ENCODE results near the gene JPH2. TPM values are rescaled to one million over a fixed set of nuclear protein-coding genes. Genes with fewer than 3 reads are reported as not detected.

Gene JPH2
- total RNA-seq, 2 donors from 2014 or later = 0.29 to 0.46 TPM

DNA sequence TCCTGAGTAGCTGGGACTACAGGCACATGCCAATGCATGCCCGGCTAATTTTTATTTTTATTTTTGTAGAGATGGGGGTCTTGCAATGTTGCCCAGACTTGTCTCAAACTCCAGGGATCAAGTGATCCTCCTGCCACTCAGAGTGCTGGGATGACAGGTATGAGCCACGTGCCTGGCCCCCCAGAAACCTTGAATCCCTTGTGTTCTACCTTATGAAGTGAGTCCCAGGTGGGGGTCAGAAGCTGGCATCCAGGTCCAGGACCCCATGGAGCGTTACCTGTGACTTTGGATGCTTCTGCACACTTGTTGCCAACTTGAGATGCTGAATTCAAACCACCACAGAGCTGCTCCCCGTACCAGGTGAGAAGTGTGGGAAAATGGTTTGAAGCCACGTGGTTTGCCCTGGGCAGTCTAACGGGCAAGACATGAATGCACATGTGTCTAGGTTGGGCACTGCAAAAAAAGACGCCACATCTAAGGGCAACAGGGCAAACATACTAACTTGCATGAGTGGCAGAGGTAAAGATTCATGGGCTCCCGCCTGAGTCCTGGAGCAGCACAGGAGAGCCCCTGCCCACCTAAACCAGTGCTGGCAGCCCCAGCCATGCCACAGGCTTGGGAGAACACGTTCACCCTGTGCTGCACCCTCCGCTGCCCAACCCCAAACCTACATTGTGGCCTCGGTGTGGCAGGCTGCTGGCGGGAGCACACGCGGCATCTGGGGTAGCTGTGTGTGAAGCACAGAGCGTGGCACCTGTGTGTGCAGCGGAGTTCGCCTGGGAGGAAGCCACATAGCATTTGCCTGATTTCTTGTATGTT, 101.2 kb downstream of the JPH2 start:
- Mint-ChIP-seq H3K27me3 (ENCODE audit: low read depth) (no peaks in the 10 kb centered on the region), H3K4me1 (ENCODE audit: low read depth) (peaks cover 7% of the 10 kb centered on the region), H3K4me3 (no peak overlapping the region), H3K36me3 (ENCODE audit: insufficient read depth in 2 of 2) (no peaks in the 10 kb centered on the region), H3K27ac (no peak overlapping the region), H3K9me3 (no peaks in the 10 kb centered on the region)
- no peak for DNase-seq
- ATAC-seq (replicated peaks in 1 of 2) = no peak

DNA sequence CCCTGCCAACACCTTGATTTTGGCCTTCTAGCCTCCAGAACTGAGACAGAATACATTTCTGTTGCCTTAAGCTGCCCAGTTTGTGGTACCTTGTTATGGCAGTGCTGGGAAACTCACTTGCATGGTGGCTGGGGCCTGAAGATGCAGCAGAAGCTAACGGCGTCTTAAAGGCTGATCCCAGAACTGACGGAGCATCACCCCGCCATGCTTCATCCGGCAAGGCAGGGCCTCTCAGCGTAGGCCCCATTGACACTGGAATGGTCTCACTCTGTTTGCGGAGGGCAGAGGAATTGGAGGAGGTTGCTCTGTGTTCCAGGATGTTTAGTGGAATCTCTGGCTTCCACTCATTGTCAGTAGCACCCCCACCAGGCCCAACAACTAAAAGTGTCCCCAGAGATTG, 102.1 kb downstream of the JPH2 start:
- Mint-ChIP-seq H3K9me3 (no peaks in the 10 kb centered on the region), H3K36me3 (ENCODE audit: insufficient read depth in 2 of 2) (no peaks in the 10 kb centered on the region), H3K27ac (no peak overlapping the region), H3K4me1 (ENCODE audit: low read depth) (peaks cover 16% of the 10 kb centered on the region), H3K4me3 (no peak overlapping the region), H3K27me3 (ENCODE audit: low read depth) (no peaks in the 10 kb centered on the region)
- ATAC-seq (replicated peaks in 1 of 2) = no peak
- no peak for DNase-seq

DNA sequence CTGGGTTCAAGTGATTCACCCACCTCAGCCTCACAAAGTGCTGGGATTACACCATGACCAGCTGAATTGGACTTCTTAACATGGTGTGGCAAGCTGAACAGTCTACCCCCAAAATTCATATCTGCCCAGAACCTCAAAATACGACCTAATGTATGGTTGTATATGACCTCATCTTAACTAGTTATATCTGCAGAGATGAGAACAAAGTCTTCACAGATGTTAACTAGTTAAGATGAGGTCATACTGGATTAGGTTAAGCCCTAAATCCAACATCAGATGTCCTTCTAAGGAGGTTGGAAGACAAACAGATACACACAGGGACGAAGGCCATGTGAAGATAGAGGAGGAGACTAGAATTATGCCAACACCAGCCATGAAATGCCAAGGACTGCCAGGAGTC, 102.5 kb downstream of the JPH2 start:
- H3K4me3 Mint-ChIP-seq = no peak overlapping the region

DNA sequence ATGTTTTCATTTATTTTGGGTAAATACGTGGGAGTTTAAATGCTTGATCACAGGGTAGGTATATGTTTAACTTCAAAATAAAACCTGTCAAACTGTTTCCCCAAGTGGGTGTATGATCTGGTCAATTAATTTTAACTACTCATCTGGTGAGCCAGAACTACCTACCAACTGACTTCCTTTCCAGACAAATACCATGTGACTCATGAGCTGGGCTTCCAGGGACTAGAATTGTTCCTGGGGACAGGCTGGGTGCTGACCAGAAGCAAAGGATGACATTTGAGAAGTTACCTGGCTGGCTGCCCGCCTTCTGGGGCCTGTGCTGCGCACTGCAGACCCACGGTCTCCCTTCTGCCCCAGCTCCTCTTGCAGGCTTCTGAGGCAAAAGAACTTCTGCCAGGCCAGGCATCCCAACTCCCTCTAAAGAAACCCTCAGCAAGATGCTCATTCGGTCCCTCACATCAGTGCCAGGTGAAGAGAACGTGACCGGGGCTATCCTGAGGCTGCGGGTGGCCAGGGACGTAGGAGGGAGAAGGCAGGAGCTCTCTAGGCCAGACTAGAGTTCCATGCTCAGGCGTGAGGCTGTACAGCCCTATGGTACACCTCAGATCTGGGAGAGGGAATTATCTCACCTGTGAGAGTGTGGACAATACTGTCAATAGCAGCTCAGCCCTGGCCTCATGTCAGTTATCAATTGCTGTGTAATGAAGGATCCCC, 103.6 kb downstream of the JPH2 start:
- Mint-ChIP-seq H3K27me3 (ENCODE audit: low read depth) (no peaks in the 10 kb centered on the region), H3K4me3 (no peak overlapping the region), H3K9me3 (no peaks in the 10 kb centered on the region), H3K36me3 (ENCODE audit: insufficient read depth in 2 of 2) (no peaks in the 10 kb centered on the region), H3K4me1 (ENCODE audit: low read depth) (peaks cover 23% of the 10 kb centered on the region), H3K27ac (no peak overlapping the region)
- ATAC-seq (replicated peaks in 1 of 2) = no peak
- no peak for DNase-seq

More for the DNA sequence above, 102.5 kb downstream of the JPH2 start:
- no peaks in the 10 kb centered on the region for H3K9me3 Mint-ChIP-seq
- no peaks in the 10 kb centered on the region for H3K27me3 Mint-ChIP-seq (ENCODE audit: low read depth)
- H3K36me3 Mint-ChIP-seq (ENCODE audit: insufficient read depth in 2 of 2) = no peaks in the 10 kb centered on the region
- ATAC-seq (replicated peaks in 1 of 2) (no peak), DNase-seq (no peak)
- H3K27ac Mint-ChIP-seq = no peak overlapping the region
- H3K4me1 Mint-ChIP-seq (ENCODE audit: low read depth) = peaks cover 16% of the 10 kb centered on the region

DNA sequence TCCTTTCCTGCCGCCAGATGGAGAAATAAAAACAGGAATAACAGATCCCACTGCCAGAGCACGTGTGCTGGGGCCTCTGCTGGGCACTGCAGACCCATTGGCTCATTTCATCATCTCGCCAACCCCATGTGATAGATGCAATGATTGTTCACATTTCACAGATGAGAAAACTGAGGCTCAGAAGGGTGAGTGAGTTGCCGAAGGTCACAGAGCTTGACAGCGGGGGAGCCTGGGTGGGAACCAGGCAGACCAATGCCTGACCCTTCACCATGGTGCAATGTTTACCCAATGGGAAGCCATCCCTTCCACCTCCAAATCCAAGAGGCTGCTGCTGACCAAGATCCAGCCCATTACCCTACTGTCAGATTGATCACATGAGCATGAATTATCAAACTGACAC, 105.1 kb downstream of the JPH2 start:
- no peaks in the 10 kb centered on the region for H3K27me3 Mint-ChIP-seq (ENCODE audit: low read depth)
- peaks cover 28% of the 10 kb centered on the region for H3K4me1 Mint-ChIP-seq (ENCODE audit: low read depth)
- H3K4me3 Mint-ChIP-seq = no peak overlapping the region
- ATAC-seq (replicated peaks in 1 of 2) (no peak), DNase-seq (no peak)
- no peaks in the 10 kb centered on the region for H3K36me3 Mint-ChIP-seq (ENCODE audit: insufficient read depth in 2 of 2)
- H3K27ac Mint-ChIP-seq = no peak overlapping the region
- no peaks in the 10 kb centered on the region for H3K9me3 Mint-ChIP-seq

DNA sequence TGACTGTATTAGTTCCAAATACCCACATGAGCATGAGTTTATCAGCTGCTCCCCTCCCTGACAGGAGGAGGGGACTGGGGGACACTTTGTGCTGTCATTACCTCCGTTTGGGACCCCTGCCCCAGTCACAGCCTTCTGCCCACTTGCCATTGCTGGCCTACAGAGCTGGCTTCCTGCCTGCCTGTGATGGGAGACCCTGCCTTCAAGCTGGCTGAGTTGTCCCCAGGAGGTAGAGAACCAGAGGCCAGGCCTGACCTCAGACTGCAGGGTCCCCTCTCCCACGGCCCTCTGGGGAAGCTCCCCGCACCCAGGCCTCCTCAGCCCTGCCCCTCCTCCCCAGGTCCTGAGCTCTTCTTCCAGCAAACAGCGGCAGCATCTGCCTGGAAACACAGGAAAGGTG, 105.5 kb downstream of the JPH2 start:
- Mint-ChIP-seq H3K27ac (no peak overlapping the region), H3K4me3 (no peak overlapping the region), H3K9me3 (no peaks in the 10 kb centered on the region), H3K27me3 (ENCODE audit: low read depth) (no peaks in the 10 kb centered on the region), H3K4me1 (ENCODE audit: low read depth) (peaks cover 28% of the 10 kb centered on the region), H3K36me3 (ENCODE audit: insufficient read depth in 2 of 2) (no peaks in the 10 kb centered on the region)
- ATAC-seq (replicated peaks in 1 of 2) = no peak
- DNase-seq = no peak

DNA sequence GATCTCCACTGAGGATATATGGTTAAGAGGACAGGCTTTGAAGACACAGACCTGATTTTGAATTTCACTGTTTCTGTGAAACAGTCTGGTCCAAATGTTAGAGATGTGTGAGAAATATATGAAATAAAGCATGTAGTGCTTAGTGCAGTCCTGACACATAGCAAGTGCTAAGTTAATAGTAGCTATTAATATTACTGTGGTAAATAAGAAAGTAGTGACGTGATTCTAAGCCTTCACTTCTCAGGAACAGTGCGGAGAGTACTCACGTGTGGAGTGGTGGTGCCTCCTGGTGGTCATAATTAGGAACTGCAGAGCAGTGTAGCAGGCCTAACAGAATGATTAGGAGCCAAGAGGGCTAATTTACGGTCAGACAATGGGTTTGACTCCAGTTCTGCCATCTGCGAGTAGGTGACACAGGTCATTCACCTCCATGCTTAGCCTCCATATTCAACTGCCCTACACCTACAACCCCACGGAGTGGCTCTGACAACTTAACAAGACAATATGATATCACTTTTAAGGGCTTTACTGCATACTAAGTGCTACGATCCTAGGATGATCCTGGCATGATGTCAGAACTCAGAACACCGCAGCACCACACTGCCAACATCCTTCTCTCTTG, 106.2 kb downstream of the JPH2 start:
- Mint-ChIP-seq H3K9me3 (no peaks in the 10 kb centered on the region), H3K36me3 (ENCODE audit: insufficient read depth in 2 of 2) (no peaks in the 10 kb centered on the region), H3K4me3 (no peak overlapping the region), H3K27me3 (ENCODE audit: low read depth) (no peaks in the 10 kb centered on the region), H3K27ac (peak overlapping the region; percentile 43), H3K4me1 (ENCODE audit: low read depth) (peaks cover 28% of the 10 kb centered on the region)
- ATAC-seq (replicated peaks in 1 of 2) (peak; percentile 88 to 89), DNase-seq (peak; percentile 75 to 78)

DNA sequence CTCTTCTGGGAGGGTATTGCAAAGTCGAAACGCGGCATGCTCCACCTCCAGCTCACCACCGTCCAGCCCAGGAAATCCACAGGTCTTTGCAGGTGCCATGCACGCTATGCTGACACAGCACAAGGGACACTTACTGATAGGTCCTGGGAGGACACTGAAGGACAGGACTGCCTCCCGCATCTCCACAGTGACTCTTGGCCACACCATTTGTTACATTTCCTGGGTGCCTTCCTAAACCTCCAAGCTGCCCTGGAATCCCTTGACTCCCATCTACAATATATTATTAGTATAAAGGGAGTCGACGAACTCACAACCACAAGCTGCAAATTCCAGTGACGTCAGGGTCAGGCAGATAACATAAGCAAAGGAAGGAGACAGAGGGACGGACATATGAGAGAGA, 106.9 kb downstream of the JPH2 start:
- Mint-ChIP-seq H3K27ac (no peak overlapping the region), H3K4me1 (ENCODE audit: low read depth) (peaks cover 35% of the 10 kb centered on the region)

DNA sequence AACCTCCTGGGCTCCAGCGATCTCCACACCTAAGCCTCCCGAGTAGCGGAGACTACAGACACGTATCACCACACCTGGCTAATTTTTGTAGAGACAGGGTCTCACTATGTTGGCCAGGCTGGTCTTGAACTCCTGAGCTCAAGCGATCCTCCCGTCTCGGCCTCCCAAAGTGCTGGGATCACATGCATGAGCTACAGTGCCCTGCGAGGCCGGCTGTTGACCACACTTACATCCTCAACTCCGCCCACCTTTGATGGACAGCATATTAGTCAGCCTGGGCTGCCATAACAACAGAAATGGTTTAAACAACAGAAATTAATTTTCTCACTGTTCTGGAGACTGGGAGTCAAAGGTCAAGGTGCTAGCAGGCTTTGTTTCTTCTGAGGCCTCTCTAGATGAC, 107.7 kb downstream of the JPH2 start:
- Mint-ChIP-seq H3K27ac (no peak overlapping the region), H3K4me3 (no peak overlapping the region), H3K36me3 (ENCODE audit: insufficient read depth in 2 of 2) (peaks cover 0 to 2% of the 10 kb centered on the region in 2 donors), H3K9me3 (no peaks in the 10 kb centered on the region), H3K4me1 (ENCODE audit: low read depth) (peaks cover 43% of the 10 kb centered on the region), H3K27me3 (ENCODE audit: low read depth) (peaks cover 7% of the 10 kb centered on the region)
- ATAC-seq (replicated peaks in 1 of 2) (no peak), DNase-seq (no peak)

More for the DNA sequence above, 106.9 kb downstream of the JPH2 start:
- Mint-ChIP-seq H3K27me3 (ENCODE audit: low read depth) (peaks cover 5% of the 10 kb centered on the region), H3K9me3 (no peaks in the 10 kb centered on the region), H3K36me3 (ENCODE audit: insufficient read depth in 2 of 2) (no peaks in the 10 kb centered on the region), H3K4me3 (no peak overlapping the region)
- ATAC-seq (replicated peaks in 1 of 2) (no peak), DNase-seq (no peak)

DNA sequence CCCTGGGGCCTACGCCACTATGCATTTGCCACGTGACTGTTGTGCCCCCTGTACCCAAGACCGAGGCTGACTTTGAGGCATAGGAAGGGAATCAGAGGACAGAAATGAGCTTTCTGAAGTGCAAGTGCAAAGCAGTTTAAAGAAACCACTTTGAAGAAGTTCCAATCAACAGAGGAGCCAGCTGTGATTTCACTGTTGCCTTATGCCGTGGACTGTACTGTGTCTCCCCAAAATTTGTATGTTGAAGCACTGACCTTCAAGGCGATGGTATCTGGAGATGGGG, 111.1 kb downstream of the JPH2 start:
- Mint-ChIP-seq H3K36me3 (ENCODE audit: insufficient read depth in 2 of 2) (peaks cover 0 to 3% of the 10 kb centered on the region in 2 donors), H3K27ac (no peak overlapping the region), H3K27me3 (ENCODE audit: low read depth) (peaks cover 13% of the 10 kb centered on the region), H3K4me3 (no peak overlapping the region), H3K9me3 (no peaks in the 10 kb centered on the region), H3K4me1 (ENCODE audit: low read depth) (peaks cover 76% of the 10 kb centered on the region)
- ATAC-seq (replicated peaks in 1 of 2) = no peak
- no peak for DNase-seq

DNA sequence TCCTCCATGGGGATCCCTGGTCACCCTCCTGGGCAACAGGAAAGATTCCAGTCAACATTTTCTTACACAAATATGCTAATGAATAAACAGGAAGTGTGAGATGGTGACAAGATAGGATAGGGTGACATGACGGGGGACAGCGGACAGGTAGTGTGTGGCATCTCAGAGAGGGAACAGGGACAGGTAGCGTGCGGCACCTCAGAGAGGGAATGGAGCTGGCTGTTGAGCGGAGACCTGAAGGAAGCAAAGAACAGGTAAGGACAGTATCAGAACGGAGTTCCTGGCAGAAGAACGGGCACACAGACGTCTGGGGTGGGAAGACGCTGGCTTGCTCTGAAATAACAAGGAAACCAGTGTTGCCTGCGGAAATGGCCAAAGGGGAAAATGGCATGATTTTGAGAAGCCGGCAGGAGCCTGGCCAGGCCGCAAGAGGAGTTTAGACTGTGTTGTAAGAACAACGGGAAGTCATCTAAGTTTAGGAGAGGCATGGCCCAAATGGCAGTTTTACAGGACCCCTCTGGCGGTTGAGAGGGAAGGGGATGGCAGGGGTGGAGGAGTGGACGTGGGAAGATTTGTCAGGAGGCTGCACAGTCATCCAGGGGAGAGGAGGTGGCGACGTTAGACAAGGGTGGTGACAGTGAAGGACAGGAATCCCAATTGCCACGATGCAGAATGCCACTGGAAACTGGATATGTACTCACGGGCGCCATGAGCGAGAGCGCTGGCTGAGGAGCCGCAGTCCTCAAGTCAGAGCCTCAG, 111.6 kb downstream of the JPH2 start:
- Mint-ChIP-seq H3K27ac (no peak overlapping the region), H3K4me1 (ENCODE audit: low read depth) (peaks cover 76% of the 10 kb centered on the region), H3K36me3 (ENCODE audit: insufficient read depth in 2 of 2) (peaks cover 0 to 3% of the 10 kb centered on the region in 2 donors), H3K4me3 (no peak overlapping the region), H3K9me3 (no peaks in the 10 kb centered on the region), H3K27me3 (ENCODE audit: low read depth) (peaks cover 13% of the 10 kb centered on the region)
- DNase-seq (no peak), ATAC-seq (replicated peaks in 1 of 2) (no peak)

DNA sequence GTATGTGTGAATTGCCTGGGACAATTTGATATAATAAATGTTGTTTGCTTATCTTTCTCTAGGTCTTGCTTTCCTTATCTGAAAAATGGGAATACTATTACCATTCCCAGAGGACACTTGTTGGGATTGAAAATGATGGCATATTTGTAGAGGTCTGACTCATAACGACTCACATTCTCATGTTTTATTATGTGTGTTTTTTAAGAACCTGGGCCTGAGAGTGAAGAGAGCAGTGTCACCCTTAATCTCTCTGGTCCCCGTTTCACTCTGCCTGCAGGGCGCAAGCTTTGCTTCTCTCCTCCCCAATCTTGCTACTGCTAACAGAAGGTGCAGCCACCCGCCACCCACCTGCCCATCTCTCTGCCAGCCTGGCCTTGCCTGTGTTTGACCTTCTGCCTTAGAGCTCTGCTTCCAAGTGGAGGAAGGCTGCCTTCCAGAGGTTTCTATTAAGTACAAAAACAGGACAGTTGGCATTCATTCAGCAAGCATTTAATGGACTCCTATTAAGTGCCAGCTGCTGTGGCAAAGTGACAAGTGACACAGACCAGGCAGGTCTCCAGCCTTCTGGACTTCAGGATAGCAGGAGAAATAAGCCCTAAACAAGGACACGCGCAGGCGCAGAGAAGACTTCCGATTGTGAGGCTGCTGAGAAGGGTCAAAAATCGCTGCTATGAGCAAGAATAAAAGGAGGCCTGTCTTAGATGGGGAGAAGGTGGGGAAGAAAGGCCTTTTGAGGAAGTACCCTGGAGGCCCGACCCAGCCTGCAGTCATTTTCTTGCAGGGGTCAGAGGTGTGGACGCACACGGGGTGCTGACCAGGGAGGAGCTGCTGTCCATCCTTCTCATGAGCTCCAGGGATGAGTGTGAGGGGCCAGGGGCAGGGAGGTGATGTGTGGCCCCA, 112.5 kb downstream of the JPH2 start:
- Mint-ChIP-seq H3K9me3 (no peaks in the 10 kb centered on the region), H3K27me3 (ENCODE audit: low read depth) (peaks cover 13% of the 10 kb centered on the region), H3K4me1 (ENCODE audit: low read depth) (peaks cover 78% of the 10 kb centered on the region), H3K27ac (no peak overlapping the region), H3K36me3 (ENCODE audit: insufficient read depth in 2 of 2) (peaks cover 0 to 3% of the 10 kb centered on the region in 2 donors), H3K4me3 (peak overlapping the region in 1 of 2 donors; percentile 42)
- peak in 1 of 2 donors; percentile 36 for DNase-seq
- no peak for ATAC-seq (replicated peaks in 1 of 2)

Measured in activated T-cell treated with anti-CD3 and anti-CD28 coated beads, Interleukin-2, amount 50 U/mL, for 72 hours (primary cell).